Inferior parietal cortex (tissue), 1 donor: ENCODE data around the gene ISYNA1.

Experiments used
- DNase-seq: peaks from one replicate; pipeline ENCODE4 v3.0.0-alpha.2; 2016; ENCODE audit errors: extremely low spot score

ISYNA1 gene

GRCh38 chr19:18437491-18438330 is at the start of gene ISYNA1:
Gene ISYNA1 (minus strand): TSS chr19:18438133. CDS start chr19:18437979, 154 bp downstream.
- no peak for DNase-seq

- DNase-seq = no peak
Measured at GRCh38 chr19:18486746-18487145, 48.8 kb upstream of the ISYNA1 start.

- DNase-seq = no peak
Measured at GRCh38 chr19:18484992-18485391, 47.1 kb upstream of the ISYNA1 start.

- DNase-seq = no peak
Measured at GRCh38 chr19:18483119-18483890, 45.4 kb upstream of the ISYNA1 start.

- no peak for DNase-seq
Measured at GRCh38 chr19:18481505-18482222, 43.7 kb upstream of the ISYNA1 start.

GRCh38 chr19:18480006-18480691 is 42.2 kb upstream of the ISYNA1 start:
- DNase-seq = no peak

- peak; percentile 42 for DNase-seq
Measured at GRCh38 chr19:18478545-18479311, 40.8 kb upstream of the ISYNA1 start.

- DNase-seq = no peak
Measured at GRCh38 chr19:18477974-18478373, 40.0 kb upstream of the ISYNA1 start.

GRCh38 chr19:18477042-18477779 is 39.3 kb upstream of the ISYNA1 start:
- DNase-seq = no peak

- DNase-seq = no peak
Measured at GRCh38 chr19:18476507-18477041, 38.6 kb upstream of the ISYNA1 start.

GRCh38 chr19:18475762-18476331 is 37.9 kb upstream of the ISYNA1 start:
- no peak for DNase-seq

- no peak for DNase-seq
Measured at GRCh38 chr19:18475004-18475453, 37.1 kb upstream of the ISYNA1 start.

- DNase-seq = no peak
Measured at GRCh38 chr19:18474366-18474887, 36.5 kb upstream of the ISYNA1 start.

GRCh38 chr19:18473706-18474087 is 35.8 kb upstream of the ISYNA1 start:
- DNase-seq = no peak

- no peak for DNase-seq
Measured at GRCh38 chr19:18473003-18473705, 35.2 kb upstream of the ISYNA1 start.

GRCh38 chr19:18470787-18471186 is 32.9 kb upstream of the ISYNA1 start:
- DNase-seq = no peak

GRCh38 chr19:18469069-18469846 is 31.3 kb upstream of the ISYNA1 start:
- DNase-seq = peak; percentile 46

GRCh38 chr19:18468517-18468916 is 30.6 kb upstream of the ISYNA1 start:
- no peak for DNase-seq
